ENCODE results near the gene PRKAR1B.

Gene PRKAR1B

DNA sequence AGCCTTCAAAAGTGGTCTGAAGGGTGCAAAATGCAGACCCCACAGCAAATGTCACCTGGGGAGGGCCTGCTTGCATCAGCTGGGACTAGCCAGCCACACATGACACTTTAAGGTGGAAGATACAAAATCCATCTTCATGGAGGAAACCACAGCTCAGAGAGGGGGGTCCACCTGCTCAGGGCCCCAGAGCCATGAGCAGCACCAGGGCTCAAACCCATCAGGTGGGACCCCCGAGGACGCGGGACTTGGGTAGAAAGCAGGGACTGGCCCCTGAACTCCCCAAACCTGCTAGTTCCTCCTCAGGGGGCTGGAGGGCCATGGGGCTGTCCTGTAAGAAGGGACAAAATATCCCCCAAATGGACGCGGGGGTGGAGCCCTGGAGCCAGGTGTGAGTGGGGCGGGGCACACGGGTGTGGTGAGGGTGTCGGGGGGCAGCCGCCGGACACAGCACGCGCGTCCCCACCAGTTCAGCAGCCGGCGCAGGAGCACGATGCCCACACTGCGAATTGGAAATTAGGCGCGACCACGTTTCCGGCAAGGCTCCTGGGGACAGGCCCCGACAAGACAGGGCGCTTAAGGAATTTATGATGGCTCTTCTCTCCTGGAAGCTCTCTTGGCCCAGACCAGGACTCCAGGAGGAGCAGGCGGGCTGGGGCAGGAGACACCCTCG, 215.5 kb downstream of the PRKAR1B start:
- TF ChIP-seq, protein P1, sequence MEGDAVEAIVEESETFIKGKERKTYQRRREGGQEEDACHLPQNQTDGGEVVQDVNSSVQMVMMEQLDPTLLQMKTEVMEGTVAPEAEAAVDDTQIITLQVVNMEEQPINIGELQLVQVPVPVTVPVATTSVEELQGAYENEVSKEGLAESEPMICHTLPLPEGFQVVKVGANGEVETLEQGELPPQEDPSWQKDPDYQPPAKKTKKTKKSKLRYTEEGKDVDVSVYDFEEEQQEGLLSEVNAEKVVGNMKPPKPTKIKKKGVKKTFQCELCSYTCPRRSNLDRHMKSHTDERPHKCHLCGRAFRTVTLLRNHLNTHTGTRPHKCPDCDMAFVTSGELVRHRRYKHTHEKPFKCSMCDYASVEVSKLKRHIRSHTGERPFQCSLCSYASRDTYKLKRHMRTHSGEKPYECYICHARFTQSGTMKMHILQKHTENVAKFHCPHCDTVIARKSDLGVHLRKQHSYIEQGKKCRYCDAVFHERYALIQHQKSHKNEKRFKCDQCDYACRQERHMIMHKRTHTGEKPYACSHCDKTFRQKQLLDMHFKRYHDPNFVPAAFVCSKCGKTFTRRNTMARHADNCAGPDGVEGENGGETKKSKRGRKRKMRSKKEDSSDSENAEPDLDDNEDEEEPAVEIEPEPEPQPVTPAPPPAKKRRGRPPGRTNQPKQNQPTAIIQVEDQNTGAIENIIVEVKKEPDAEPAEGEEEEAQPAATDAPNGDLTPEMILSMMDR (conservative IDR thresholded peaks at IDR 0.05; ENCODE audit: low read depth, low read length), result no peak
- DNase-seq (ENCODE audit: low read depth), result no peak
- no peak overlapping the region for H3K4me3 ChIP-seq (ENCODE audit: low read depth, low read length)

DNA sequence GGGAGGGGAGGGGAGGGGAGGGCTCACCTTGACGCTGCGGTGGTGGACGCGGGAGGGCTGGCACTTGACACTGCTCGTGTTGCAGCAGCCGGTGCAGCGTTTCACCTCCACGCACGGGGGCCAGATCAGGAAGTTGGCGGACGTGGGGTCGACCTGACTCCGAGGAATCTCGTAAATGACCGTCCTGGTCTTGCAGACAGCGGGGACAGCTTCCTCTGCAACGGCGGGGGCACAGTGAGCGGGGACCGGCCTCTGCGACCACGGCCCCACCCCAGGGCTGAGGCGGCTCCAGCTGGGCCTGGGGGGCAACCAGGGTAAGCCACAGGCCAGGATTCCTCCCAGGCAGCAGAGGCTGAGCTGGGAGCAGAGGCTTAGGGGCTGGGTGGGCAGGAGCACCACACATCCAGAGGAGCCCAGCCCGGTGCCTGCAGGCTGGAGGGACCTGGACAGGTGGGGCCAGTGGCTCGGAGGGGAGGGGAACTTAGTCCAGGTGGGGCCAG, 216.2 kb downstream of the PRKAR1B start:
- TF ChIP-seq, protein P1 (conservative IDR thresholded peaks at IDR 0.05; ENCODE audit: low read depth, low read length), result no peak
- DNase-seq (ENCODE audit: low read depth), result no peak
- no peak overlapping the region for H3K4me3 ChIP-seq (ENCODE audit: low read depth, low read length)

DNA sequence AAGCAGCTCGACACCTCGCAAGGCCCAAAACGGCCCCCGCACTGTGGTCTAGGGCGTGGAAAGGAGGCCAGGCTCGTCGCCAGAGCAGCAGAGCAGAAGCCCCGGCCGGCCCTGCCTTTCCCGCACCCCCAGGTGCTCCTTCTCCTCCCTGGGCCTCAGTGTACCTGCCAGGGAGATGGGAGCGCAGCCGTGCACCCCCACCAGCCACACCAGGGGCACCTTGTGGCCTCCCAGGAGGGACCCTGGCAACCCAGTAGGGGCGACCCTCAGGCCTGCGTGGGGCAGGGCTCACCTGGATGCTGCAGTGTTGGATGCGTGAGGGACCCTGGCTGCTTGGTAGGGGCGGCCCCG, 217.0 kb downstream of the PRKAR1B start:
- TF ChIP-seq, protein P1 (conservative IDR thresholded peaks at IDR 0.05; ENCODE audit: low read depth, low read length), result no peak

DNA sequence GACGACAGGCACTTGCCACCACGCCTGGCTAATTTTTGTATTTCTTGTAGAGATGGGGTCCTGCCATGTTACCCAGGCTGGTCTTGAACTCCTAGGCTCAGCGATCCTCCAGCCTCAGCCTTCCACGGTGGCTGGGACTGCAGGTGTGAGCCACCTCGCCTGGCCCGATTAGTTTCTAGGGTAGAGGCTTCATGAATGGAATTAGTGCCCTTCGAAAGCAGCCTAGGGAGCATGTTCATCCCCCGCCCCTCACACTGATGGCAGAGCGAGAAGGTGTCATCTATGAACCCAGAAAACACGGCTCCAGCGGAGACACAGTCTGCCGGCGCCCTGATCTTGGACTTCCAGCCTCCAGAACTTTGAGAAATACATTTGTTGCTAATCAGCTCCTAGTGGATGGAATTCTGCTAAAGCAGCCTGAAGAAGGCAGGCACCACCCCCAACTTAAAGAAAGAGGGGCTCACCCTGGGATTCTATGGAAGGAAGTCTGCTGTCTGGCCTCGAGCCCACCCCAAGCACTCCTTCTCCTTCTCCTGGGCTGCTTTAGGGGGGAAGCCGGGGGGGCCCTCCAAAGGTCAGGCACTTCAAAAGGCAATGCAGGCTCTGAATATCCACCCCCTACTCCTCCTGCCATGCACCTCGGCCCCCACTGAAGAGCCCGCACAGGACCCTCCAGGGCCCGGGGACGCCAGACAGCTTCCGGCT, 217.5 kb downstream of the PRKAR1B start:
- no peak overlapping the region for H3K4me3 ChIP-seq (ENCODE audit: low read depth, low read length)
- TF ChIP-seq, protein P1 (conservative IDR thresholded peaks at IDR 0.05; ENCODE audit: low read depth, low read length), result peak; percentile 22
- no peak for DNase-seq (ENCODE audit: low read depth)

More for the DNA sequence above, 217.0 kb downstream of the PRKAR1B start:
- no peak for DNase-seq (ENCODE audit: low read depth)
- H3K4me3 ChIP-seq (ENCODE audit: low read depth, low read length), result no peak overlapping the region

DNA sequence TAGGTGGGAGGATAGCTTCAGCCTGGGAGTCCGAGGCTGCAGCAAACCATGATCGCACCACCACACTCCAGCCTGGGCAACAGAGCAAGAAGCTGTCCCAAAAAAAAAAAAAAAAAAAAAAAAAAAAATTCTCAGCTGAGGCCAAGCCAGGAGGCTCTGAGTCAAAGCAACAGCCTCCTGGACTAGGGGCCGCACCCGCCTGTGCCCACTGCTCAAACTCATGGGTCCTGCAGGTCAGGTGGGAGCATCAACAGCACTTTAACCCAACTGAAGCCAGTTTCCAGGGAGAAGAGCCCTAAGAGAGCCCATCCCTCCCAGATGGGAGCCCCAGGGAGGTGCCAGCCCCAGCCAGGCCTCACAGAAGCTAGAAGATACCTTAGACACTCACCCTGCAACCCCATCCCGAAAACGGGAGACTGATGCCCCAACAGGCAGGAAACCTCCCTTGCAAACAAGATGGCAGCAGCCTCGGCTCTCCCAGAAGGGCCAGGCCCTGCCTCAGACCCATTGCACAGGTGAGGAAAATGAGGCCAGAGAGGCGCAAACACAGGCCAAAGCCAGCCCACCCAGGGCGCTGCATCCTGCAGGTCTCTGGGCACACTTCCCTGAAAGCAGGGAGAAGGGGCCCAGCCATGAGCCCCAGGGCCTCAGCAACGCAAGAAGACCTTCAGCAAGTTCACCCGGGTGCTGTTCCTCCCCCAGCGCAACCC, 218.5 kb downstream of the PRKAR1B start:
- TF ChIP-seq, protein P1 (conservative IDR thresholded peaks at IDR 0.05; ENCODE audit: low read depth, low read length), result no peak
- no peak overlapping the region for H3K4me3 ChIP-seq (ENCODE audit: low read depth, low read length)
- DNase-seq (ENCODE audit: low read depth), result no peak

DNA sequence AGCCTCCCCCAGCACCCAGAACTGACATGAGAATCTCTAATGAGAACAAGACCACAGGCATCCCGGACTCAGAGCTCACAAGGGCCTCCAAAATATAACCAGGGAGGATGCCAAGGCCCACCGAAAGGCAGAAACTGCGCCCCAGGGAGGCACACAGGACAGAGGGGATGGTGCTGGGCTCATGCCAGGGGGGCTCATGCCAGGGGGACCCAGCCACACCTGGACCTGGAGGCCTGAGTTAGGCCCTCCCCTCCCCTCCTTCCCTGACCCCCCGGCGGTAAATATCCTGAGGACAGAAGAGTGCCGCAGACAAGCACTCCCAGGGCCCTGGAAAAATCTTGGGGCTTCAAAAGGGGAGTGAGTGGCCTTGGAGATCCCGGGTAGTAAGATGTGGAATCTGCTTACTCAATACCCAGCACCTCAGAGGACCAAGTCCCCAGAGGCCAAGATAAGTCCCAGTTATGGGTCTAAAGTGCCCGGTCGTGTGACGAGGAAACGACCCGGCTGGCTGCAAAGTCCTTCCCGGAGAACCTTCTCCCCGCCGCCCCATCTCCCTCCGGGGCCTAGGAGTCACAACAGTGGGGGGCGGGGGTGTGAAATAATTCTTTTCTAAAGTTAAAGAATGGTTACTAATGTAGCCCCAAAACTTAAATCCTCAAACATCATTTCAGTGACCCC, 219.3 kb downstream of the PRKAR1B start:
- no peak overlapping the region for H3K4me3 ChIP-seq (ENCODE audit: low read depth, low read length)
- TF ChIP-seq, protein P1 (conservative IDR thresholded peaks at IDR 0.05; ENCODE audit: low read depth, low read length), result no peak
- DNase-seq (ENCODE audit: low read depth), result no peak
